Gastrocnemius medialis (tissue), 4 donors: ENCODE results near the gene ALG8. TPM values are rescaled to one million over a fixed set of nuclear protein-coding genes. Genes with fewer than 3 reads are reported as not detected.
A peak's percentile ranks its signal among the peaks of the same experiment; 100 is the strongest.

Experiments
- ATAC-seq, 2 donors: fragments of 150-250 bp; one replicate each; pipeline ENCODE4 v1.9.1; 2016
- DNase-seq, 2 donors: peaks; one replicate each; pipeline ENCODE4 v3.0.0-alpha.2; 2019
- H3K27ac ChIP-seq, 4 donors: fragments of 200-600 bp; sonication (generic); 1 replicate in 1 of 4; 2 replicates in 3 of 4; pipeline ENCODE4 v1.5.1; 2016 to 2018; ENCODE audit warnings: mild to moderate bottlenecking in 2 of 4, moderate library complexity in 1 of 4
- H3K27me3 ChIP-seq, 3 donors: fragments of 200-600 bp; sonication (generic) in 2 of 3; 1 replicate in 1 of 3; 2 replicates in 2 of 3; pipeline versions ENCODE4 v1.5.1 to v1.6.0; 2016 to 2019; ENCODE audit warnings: mild to moderate bottlenecking in 1 of 3, moderate library complexity in 1 of 3
- H3K36me3 ChIP-seq, 2 donors: fragments of 200-600 bp; sonication (generic) in 1 of 2; one replicate each; pipeline ENCODE4 v1.5.1; 2017 to 2018
- H3K4me1 ChIP-seq, 2 donors: fragments of 200-600 bp; sonication (generic) in 1 of 2; one replicate each; pipeline ENCODE4 v1.5.1; 2016 to 2017; ENCODE audit warnings: mild to moderate bottlenecking in 2 of 2
- H3K4me3 ChIP-seq, 4 donors: fragments of 200-600 bp; sonication (generic) in 3 of 4; 1 replicate in 1 of 4; 2 replicates in 3 of 4; pipeline ENCODE4 v1.5.1; 2016 to 2019; ENCODE audit warnings: mild to moderate bottlenecking in 2 of 4
- H3K9me3 ChIP-seq, 3 donors: fragments of 200-600 bp; sonication (generic) in 2 of 3; 1 replicate in 1 of 3; 2 replicates in 2 of 3; pipeline ENCODE4 v1.5.1; 2016 to 2019
- CTCF ChIP-seq, 5 experiments: fragments of 450-650 bp in 3 of 5; fragments of 200-600 bp in 2 of 5; sonication (generic) in 2 of 5; IDR thresholded peaks in 4 of 5; conservative IDR thresholded peaks in 1 of 5; 1 replicate in 4 of 5; 2 replicates in 1 of 5; pipeline ENCODE4 v1.5.1; 2016 to 2019; ENCODE audit warnings: antibody characterized with exemption in 5 of 5, mild to moderate bottlenecking in 3 of 5, moderate library complexity in 3 of 5
- POLR2A ChIP-seq, 2 donors: fragments of 450-650 bp; IDR thresholded peaks; one replicate each; pipeline ENCODE4 v1.6.1; 2017; ENCODE audit warnings: antibody characterized with exemption in 2 of 2, mild to moderate bottlenecking in 2 of 2, moderate library complexity in 2 of 2
- in situ Hi-C, 4 donors: fragments of 200-750 bp; cut with MboI; loops; one replicate each; pipeline versions ENCODE4 v1.15.0 to v1.8.0; 2017; ENCODE audit warnings: low sequenced_read_pairs in 4 of 4
- intact Hi-C: fragments of 100-400 bp; cut with DNase I; formaldehyde crosslinking; loops from one replicate; pipeline ENCODE4 v1.15.1; 2023; ENCODE audit warnings: low total_unique reads
- total RNA-seq, 4 donors: library from RNA; depleted of rRNA; stranded (reverse); fragments of >200 nt; gene quantifications; one replicate each; pipeline versions ENCODE4 v1.1.0 to v1.2.3, GENCODE V29; 2016

ALG8 gene
- total RNA-seq = 10 to 100 TPM in 2 of 4 donors, 1 to 10 TPM in 2; 9.0 to 12.9 (median 10.9) TPM

- Histone ChIP-seq H3K27me3 (no peaks in the 10 kb centered on the region), H3K4me3 (peak within 1 kb of the TSS; percentile 71 to 97 (median 90)), H3K4me1 (peaks cover 15 to 18% of the 10 kb centered on the region in 2 donors), H3K36me3 (no peaks in the 10 kb centered on the region), H3K9me3 (no peaks in the 10 kb centered on the region), H3K27ac (peak within 1 kb of the TSS; percentile 72 to 87 (median 80))
- intact Hi-C loops (loop anchor here (1.0 to 5.0 kb wide), 6 partner anchors 49 to 423 kb away; partner anchors contain the start of genes AAMDC, GAB2, KCTD21 and NDUFC2), in situ Hi-C loops (loop anchor here in 3 of 4 donors (25.0 kb wide), 2 partner anchors 273 to 423 kb away; partner anchors contain the start of genes NARS2 (in 3 of the 3) and GAB2 (in 1 of the 3))
- peak; percentile 99 for ATAC-seq
- DNase-seq = peak; percentile 89 to 94
- TF ChIP-seq POLR2A (IDR thresholded peaks at IDR 0.05) = peak; percentile 34 to 56
- TF ChIP-seq CTCF (IDR thresholded peaks at IDR 0.05 in 4 of 5, conservative IDR thresholded peaks at IDR 0.05 in 1 of 5) = no peak
These were observed at the start of gene ALG8 for GRCh38 chr11:78139422-78140391. ALG8 (minus strand) TSS chr11:78139626; CDS start chr11:78139588, 38 bp downstream.

GRCh38 chr11:78188286-78189173 is 49.1 kb upstream of the ALG8 start, which contains the start of the genes KCTD21 and USP35:
KCTD21 (minus strand) TSS chr11:78188626; CDS start chr11:78174554, 14,072 bp downstream.
USP35 (plus strand) TSS chr11:78188919; CDS start chr11:78196246, 7,327 bp downstream.
- in situ Hi-C loops (no loop called here), intact Hi-C loops (loop anchor here (1.0 to 2.0 kb wide), 4 partner anchors 40 to 229 kb away; partner anchors contain the start of genes ALG8, GAB2 and INTS4)
- Histone ChIP-seq H3K4me3 (peak within 1 kb of the TSS; percentile 63 to 100 (median 99)), H3K9me3 (no peaks in the 10 kb centered on the region), H3K27ac (peak within 1 kb of the TSS; percentile 71 to 94 (median 86)), H3K27me3 (no peaks in the 10 kb centered on the region), H3K36me3 (no peaks in the 10 kb centered on the region), H3K4me1 (peaks cover 37 to 49% of the 10 kb centered on the region in 2 donors)
- ATAC-seq = peak; percentile 88 to 92
- TF ChIP-seq POLR2A (IDR thresholded peaks at IDR 0.05) (peak; percentile 80 to 90), CTCF (IDR thresholded peaks at IDR 0.05 in 4 of 5, conservative IDR thresholded peaks at IDR 0.05 in 1 of 5) (no peak)
- DNase-seq = peak; percentile 96

GRCh38 chr11:78187366-78188285 is 48.2 kb upstream of the ALG8 start:
- no peak for TF ChIP-seq POLR2A (IDR thresholded peaks at IDR 0.05)
- TF ChIP-seq CTCF (IDR thresholded peaks at IDR 0.05 in 4 of 5, conservative IDR thresholded peaks at IDR 0.05 in 1 of 5) = no peak
- Histone ChIP-seq H3K36me3 (no peaks in the 10 kb centered on the region), H3K27me3 (no peaks in the 10 kb centered on the region), H3K4me1 (peaks cover 33 to 45% of the 10 kb centered on the region in 2 donors), H3K4me3 (peak overlapping the region; percentile 63 to 100 (median 99)), H3K27ac (peak overlapping the region; percentile 71 to 94 (median 86)), H3K9me3 (no peaks in the 10 kb centered on the region)
- peak; percentile 10 to 20 for ATAC-seq
- intact Hi-C loops (loop anchor here (1.0 to 2.0 kb wide), 4 partner anchors 39 to 230 kb away; partner anchors contain the start of genes ALG8, GAB2 and INTS4), in situ Hi-C loops (no loop called here)
- no peak for DNase-seq
